K562 (cell line): Measurements from ENCODE around the gene DSCAM. TPM values are rescaled to one million over a fixed set of nuclear protein-coding genes. Genes with fewer than 3 reads are reported as not detected.

ENCODE experiments used
- ATAC-seq: fragments of 200-7000 bp; cut with Tn5 transposase; 3 replicates; pipeline ENCODE4 v1.9.1; 2020; ENCODE audit warnings: moderate library complexity
- BruUV-seq: library from RNA; stranded (reverse); fragments of 400-500 nt; replicated peaks from 2 replicates; lab custom pipeline; 2021; lab: Mats Ljungman, UMichigan
- CTCF ChIA-PET: fragments of 300-600 bp; formaldehyde crosslinking; extraction: SDS; loops from one replicate; lab custom pipeline; 2021; ENCODE audit warnings: low intra/inter-chr PET ratio; lab: Yijun Ruan, JAX
- POLR2A ChIA-PET: fragments of 300-600, 350-650 bp; sonication (Branson Sonifier 250); formaldehyde crosslinking; extraction: SDS; loops from one replicate; lab custom pipeline; 2021; ENCODE audit warnings: antibody characterized with exemption, inconsistent platforms; lab: Yijun Ruan, JAX
- DNase-seq, 4 experiments: peaks; one replicate each; pipeline versions ENCODE4 v3.0.0 to v3.0.0-alpha.2; 2011 to 2018; ENCODE audit warnings: low spot score in 3 of 4, mixed read lengths in 3 of 4; ENCODE audit errors: extremely low read depth in 1 of 4
- FAIRE-seq: peaks from 2 replicates; lab custom pipeline; 2011; peaks lifted over from hg19 to GRCh38; lab: Jason Lieb, UNC
- H2AFZ ChIP-seq: 2 replicates; pipeline ENCODE4 v1.6.0; 2011; ENCODE audit warnings: low read depth, low read length, control low read depth, inconsistent platforms
- H3K27ac ChIP-seq: fragments of 200-600 bp; 3 replicates; pipeline ENCODE4 v1.8.0; 2011; ENCODE audit warnings: low read depth, mild to moderate bottlenecking, control low read depth, inconsistent platforms, low read length, moderate library complexity, mixed read lengths; ENCODE audit errors: extremely low read depth
- H3K27me3 ChIP-seq, 2 experiments: fragments of 300-600 bp in 1 of 2; 2 replicates in 1 of 2; 3 replicates in 1 of 2; pipeline versions ENCODE4 v1.6.0 to v1.8.0; 2011; ENCODE audit warnings: inconsistent platforms in 2 of 2, low read length in 2 of 2, mild to moderate bottlenecking in 1 of 2, mixed read lengths in 1 of 2, moderate library complexity in 1 of 2; ENCODE audit not compliant: control insufficient read depth in 2 of 2, insufficient read depth in 2 of 2
- H3K36me3 ChIP-seq: fragments of 300-600 bp; 3 replicates; pipeline ENCODE4 v1.8.0; 2011; ENCODE audit warnings: mild to moderate bottlenecking, low read length, inconsistent platforms; ENCODE audit not compliant: control insufficient read depth, insufficient read depth
- H3K4me1 ChIP-seq, 2 experiments: fragments of 200-600 bp in 1 of 2; replicated peaks in 1 of 2; 2 replicates in 1 of 2; 3 replicates in 1 of 2; pipeline versions ENCODE4 v1.5.1 to v1.8.0; 2011; ENCODE audit warnings: inconsistent platforms in 2 of 2, low read length in 2 of 2, mild to moderate bottlenecking in 1 of 2, mixed read lengths in 1 of 2, moderate library complexity in 1 of 2; ENCODE audit not compliant: control insufficient read depth in 2 of 2, insufficient read depth in 2 of 2
- H3K4me2 ChIP-seq: 2 replicates; pipeline ENCODE4 v1.6.1; 2011; ENCODE audit warnings: low read length, control low read depth, inconsistent platforms, mixed read lengths; ENCODE audit not compliant: insufficient read depth
- H3K4me3 ChIP-seq: fragments of 200-600 bp; sonication (generic), shearing (Covaris generic); 2 replicates; pipeline ENCODE4 v1.5.1; 2016; ENCODE audit warnings: control low read depth, inconsistent platforms
- H3K79me2 ChIP-seq: fragments of 200-600 bp; 3 replicates; pipeline ENCODE4 v1.8.0; 2011; ENCODE audit warnings: low read length, inconsistent platforms; ENCODE audit not compliant: control insufficient read depth, insufficient read depth
- H3K9ac ChIP-seq, 2 experiments: 2 replicates each; pipeline versions ENCODE4 v1.6.0 to v1.6.1; 2011; ENCODE audit warnings: low read depth in 2 of 2, low read length in 2 of 2, control low read depth in 1 of 2, inconsistent platforms in 1 of 2, mild to moderate bottlenecking in 1 of 2, mixed read lengths in 1 of 2; ENCODE audit not compliant: insufficient read depth in 1 of 2
- H3K9me1 ChIP-seq: one replicate; pipeline ENCODE4 v1.6.0; 2011; ENCODE audit warnings: inconsistent platforms, mild to moderate bottlenecking, low read length, moderate library complexity; ENCODE audit not compliant: control insufficient read depth, insufficient read depth
- H3K9me3 ChIP-seq: replicated peaks from 2 replicates; pipeline ENCODE4 v1.5.1; 2011; ENCODE audit warnings: low read depth, low read length, inconsistent platforms; ENCODE audit not compliant: control insufficient read depth, insufficient read depth
- H4K20me1 ChIP-seq: replicated peaks from 2 replicates; pipeline ENCODE4 v1.6.1; 2011; ENCODE audit warnings: low read length, inconsistent platforms, mixed read lengths; ENCODE audit not compliant: control insufficient read depth, insufficient read depth
- CREB5 ChIP-seq: fragments of 250-450 bp; sonication (Bioruptor Pico); IDR thresholded peaks from 2 replicates; pipeline ENCODE4 v1.5.0; 2020; ENCODE audit warnings: mild to moderate bottlenecking
- ILF3 ChIP-seq: fragments of 450-650 bp; IDR thresholded peaks from 2 replicates; pipeline ENCODE4 v1.6.1; 2018; ENCODE audit warnings: antibody characterized with exemption, mild to moderate bottlenecking, moderate library complexity, borderline replicate concordance
- LCOR ChIP-seq: sonication (generic); formaldehyde crosslinking; IDR thresholded peaks from 2 replicates; pipeline ENCODE4 v1.8.0; 2022; ENCODE audit warnings: mild to moderate bottlenecking, missing genetic modification reagents
- ZBTB1 ChIP-seq: sonication (generic); formaldehyde crosslinking; IDR thresholded peaks from 2 replicates; pipeline ENCODE4 v1.8.1; 2023; ENCODE audit warnings: missing genetic modification reagents, low read depth, mild to moderate bottlenecking, borderline replicate concordance
- ZBTB9 ChIP-seq: fragments of 450-650 bp; formaldehyde crosslinking; IDR thresholded peaks from 2 replicates; pipeline ENCODE4 v1.4.0; 2020; ENCODE audit warnings: mild to moderate bottlenecking, moderate library complexity
- ZNF232 ChIP-seq: sonication (generic); formaldehyde crosslinking; IDR thresholded peaks from 2 replicates; pipeline ENCODE4 v1.8.0; 2022; ENCODE audit warnings: mild to moderate bottlenecking, missing genetic modification reagents
- WGBS: fragments of 100-300 bp; shearing (Covaris generic); methylation state at CpG from one replicate; pipeline ENCODE4 v1.1.6; 2016; ENCODE audit warnings: low coverage, mixed read lengths; ENCODE audit not compliant: insufficient coverage; ENCODE audit errors: missing lambda C conversion rate; 5-methylcytosine and 5-hydroxymethylcytosine counted together
- in situ Hi-C: fragments of 300-500 bp; cut with MboI; formaldehyde crosslinking; loops from 4 replicates; pipeline ENCODE4 v1.15.0; 2018; ENCODE audit warnings: inconsistent platforms, mixed read lengths
- intact Hi-C: fragments of 100-400 bp; cut with micrococcal nuclease; formaldehyde crosslinking; loops from 2 replicates; pipeline ENCODE4 v1.14.2; 2022
- polyA plus RNA-seq, 8 experiments: library from polyadenylated mRNA; depleted of rRNA in 4 of 8; stranded (reverse) in 5 of 8; unstranded in 3 of 8; fragments of >200 nt; fragmentation: Nextera tagmentation in 2 of 8; fragmentation: Illumina TruSeq in 1 of 8; extraction: Ambion mirVana in 2 of 8; extraction: Trizol in 1 of 8; gene quantifications; 2 replicates each; pipeline versions ENCODE4 v1.2.1 to v1.2.3, GENCODE V29; 2011 to 2014; ENCODE audit warnings: inconsistent platforms in 1 of 8, missing spikeins in 1 of 8
- total RNA-seq, 7 experiments: library from RNA; depleted of rRNA in 6 of 7; stranded (reverse); fragments of >200 nt in 6 of 7; fragmentation: Illumina TruSeq in 2 of 7; extraction: Trizol in 2 of 7; gene quantifications; 2 replicates each; pipeline versions ENCODE4 v1.2.1 to v1.2.3, GENCODE V29; 2011 to 2021; ENCODE audit warnings: low replicate concordance in 1 of 7

DSCAM gene
- total and polyA plus RNA-seq, 9 of the 15 experiments (the other 6 are each of a cell fraction or from before 2014, with no cell fraction given), result not detected

DNA sequence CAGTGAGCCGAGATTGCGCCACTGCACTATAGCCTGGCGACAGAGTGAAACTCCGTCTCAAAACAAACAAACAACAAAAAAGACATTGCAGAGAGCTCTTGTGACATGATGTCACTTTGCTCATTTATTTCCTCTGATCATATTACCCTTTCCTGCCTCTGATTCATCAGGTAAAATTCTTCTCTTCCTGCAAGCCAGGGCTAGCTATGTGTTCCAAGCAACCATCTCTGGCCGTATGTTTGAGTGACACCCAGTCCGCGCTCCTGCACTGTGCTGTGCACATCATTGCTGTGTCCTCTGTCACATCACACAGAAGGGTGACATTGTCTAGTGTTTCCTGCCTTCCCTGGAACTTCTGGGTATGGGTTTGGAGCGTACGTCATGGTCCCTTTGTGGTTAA is 728.4 kb downstream of the DSCAM start:
- H3K9ac ChIP-seq, result no peak overlapping the region
- BruUV-seq, result no TSS peak
- H3K27ac ChIP-seq, result no peak overlapping the region
- no peaks in the 10 kb centered on the region for H3K9me3 ChIP-seq
- in situ Hi-C loops, result no loop called here
- H3K4me1 ChIP-seq, result no peaks in the 10 kb centered on the region
- POLR2A ChIA-PET, result no interaction called here
- no peak overlapping the region for H2AFZ ChIP-seq
- H3K4me3 ChIP-seq, result no peak overlapping the region
- TF ChIP-seq ZNF232 (CRISPR knock-in tag) (no peak), LCOR (CRISPR knock-in tag) (no peak), CREB5 (CRISPR knock-in tag) (no peak), ZBTB1 (CRISPR knock-in tag) (no peak), ZBTB9 (CRISPR knock-in tag) (no peak), ILF3 (no peak)
- no peak for DNase-seq
- peaks cover 2% of the 10 kb centered on the region for H3K9me1 ChIP-seq
- no peak for FAIRE-seq
- no peak for ATAC-seq
- no peaks in the 10 kb centered on the region for H3K79me2 ChIP-seq
- no peaks in the 10 kb centered on the region for H4K20me1 ChIP-seq
- H3K27me3 ChIP-seq, result no peaks in the 10 kb centered on the region
- 0% methylated on average over 9 of the region's 9 CpGs for WGBS
- intact Hi-C loops, result no loop called here
- CTCF ChIA-PET, result no interaction called here
- H3K36me3 ChIP-seq, result no peaks in the 10 kb centered on the region
- no peak overlapping the region for H3K4me2 ChIP-seq
